Thyroid gland (tissue), 4 donors: ENCODE results near the gene TTC33.

Experiments
- POLR2A ChIP-seq, 2 donors: fragments of 450-650 bp; IDR thresholded peaks; one replicate each; pipeline ENCODE4 v1.6.1; 2017; ENCODE audit warnings: antibody characterized with exemption in 2 of 2, mild to moderate bottlenecking in 2 of 2, moderate library complexity in 1 of 2
- TF ChIP-seq, protein P1 (sequence below), 6 experiments: fragments of 200-600 bp in 3 of 6; fragments of 450-650 bp in 3 of 6; sonication (generic) in 3 of 6; IDR thresholded peaks; one replicate each; pipeline ENCODE4 v1.5.1; 2016 to 2019; ENCODE audit warnings: antibody characterized with exemption in 6 of 6, mild to moderate bottlenecking in 2 of 6, inconsistent platforms in 1 of 6, moderate library complexity in 1 of 6

DNA sequence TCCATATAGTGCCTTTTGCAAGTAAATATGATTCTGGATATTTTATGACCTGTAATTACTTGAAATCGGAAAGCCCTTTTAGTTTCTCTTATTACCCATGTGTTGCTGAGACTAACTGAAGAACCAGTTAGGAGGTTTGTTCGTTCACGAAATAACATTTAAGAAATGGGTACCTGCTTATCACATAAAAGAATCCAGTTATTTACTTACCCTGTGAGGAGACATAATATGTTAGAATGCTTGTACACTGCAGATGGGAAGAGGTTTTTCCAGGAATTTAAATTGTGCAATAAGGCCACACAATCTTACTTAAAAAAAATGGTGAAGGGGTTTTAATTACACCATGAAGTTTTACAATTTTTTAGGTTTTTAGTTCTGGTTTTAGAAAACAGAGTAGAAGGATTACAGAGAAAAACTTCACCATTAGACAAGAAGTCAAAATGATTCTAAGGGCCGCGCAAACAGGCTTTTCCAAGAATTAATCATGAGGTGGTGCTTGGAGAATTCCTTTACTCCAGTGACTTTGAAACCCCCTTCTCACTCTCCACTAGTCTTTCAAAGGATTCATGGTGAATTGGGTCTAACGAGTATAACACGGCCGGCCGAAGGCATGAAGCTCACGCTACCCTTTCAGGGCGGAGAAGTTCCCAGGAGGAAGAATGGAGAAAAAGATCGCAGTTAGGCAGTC lies 77.2 kb downstream of the TTC33 start:
- no peak for TF ChIP-seq POLR2A (IDR thresholded peaks at IDR 0.05)
- TF ChIP-seq, protein P1, sequence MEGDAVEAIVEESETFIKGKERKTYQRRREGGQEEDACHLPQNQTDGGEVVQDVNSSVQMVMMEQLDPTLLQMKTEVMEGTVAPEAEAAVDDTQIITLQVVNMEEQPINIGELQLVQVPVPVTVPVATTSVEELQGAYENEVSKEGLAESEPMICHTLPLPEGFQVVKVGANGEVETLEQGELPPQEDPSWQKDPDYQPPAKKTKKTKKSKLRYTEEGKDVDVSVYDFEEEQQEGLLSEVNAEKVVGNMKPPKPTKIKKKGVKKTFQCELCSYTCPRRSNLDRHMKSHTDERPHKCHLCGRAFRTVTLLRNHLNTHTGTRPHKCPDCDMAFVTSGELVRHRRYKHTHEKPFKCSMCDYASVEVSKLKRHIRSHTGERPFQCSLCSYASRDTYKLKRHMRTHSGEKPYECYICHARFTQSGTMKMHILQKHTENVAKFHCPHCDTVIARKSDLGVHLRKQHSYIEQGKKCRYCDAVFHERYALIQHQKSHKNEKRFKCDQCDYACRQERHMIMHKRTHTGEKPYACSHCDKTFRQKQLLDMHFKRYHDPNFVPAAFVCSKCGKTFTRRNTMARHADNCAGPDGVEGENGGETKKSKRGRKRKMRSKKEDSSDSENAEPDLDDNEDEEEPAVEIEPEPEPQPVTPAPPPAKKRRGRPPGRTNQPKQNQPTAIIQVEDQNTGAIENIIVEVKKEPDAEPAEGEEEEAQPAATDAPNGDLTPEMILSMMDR (IDR thresholded peaks at IDR 0.05): no peak
